PC-9 (cell line): Measurements from ENCODE around the gene EPS8L2.
A peak's percentile ranks its signal among the peaks of the same experiment; 100 is the strongest.

Source experiments
- CTCF ChIP-seq: fragments of 200-600 bp; sonication (generic); conservative IDR thresholded peaks from 2 replicates; pipeline ENCODE4 v1.6.1; 2017; ENCODE audit warnings: mixed run types, antibody characterized with exemption, mild to moderate bottlenecking, moderate library complexity
- EZH2 ChIP-seq: fragments of 200-600 bp; sonication (generic); IDR thresholded peaks from 2 replicates; pipeline ENCODE4 v1.8.0; 2017; ENCODE audit warnings: antibody characterized with exemption, low read depth

- peak; percentile 88 for TF ChIP-seq CTCF
- TF ChIP-seq EZH2, result no peak
These were observed 22.1 kb downstream of the EPS8L2 start for GRCh38 chr11:727859-728748.
